ENCODE results near the gene FANCL.
"Not testable (repeated sequence)": the region's sequence is repeated elsewhere in the genome, so short reads cannot be mapped to it uniquely, and the experiment has no call there.

DNA sequence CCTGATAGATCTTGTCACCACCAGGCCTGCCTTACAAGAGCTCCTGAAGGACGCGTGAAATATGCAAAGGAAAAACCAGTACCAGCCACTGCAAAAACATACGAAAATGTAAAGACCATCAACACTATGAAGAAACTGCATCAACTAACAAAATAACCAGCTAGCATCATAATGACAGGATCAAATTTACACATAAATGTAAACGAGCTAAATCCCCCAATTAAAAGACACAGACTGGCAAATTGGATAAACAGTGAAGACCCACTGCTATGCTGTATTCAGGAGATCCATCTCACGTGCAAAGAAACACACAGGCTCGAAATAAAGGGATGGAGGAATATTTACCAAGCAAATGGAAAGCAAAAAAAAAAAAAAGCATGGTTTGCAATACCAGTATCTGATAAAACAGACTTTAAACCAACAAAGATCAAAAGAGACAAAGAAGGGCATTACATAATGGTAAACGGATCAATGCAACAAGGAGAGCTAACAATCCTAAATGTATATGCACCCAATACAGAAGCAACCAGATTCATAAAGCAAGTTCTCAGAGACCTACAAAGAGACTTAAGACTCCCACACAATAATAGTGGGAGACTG is 70.7 kb downstream of the FANCL start:
- TF ChIP-seq, protein P1, sequence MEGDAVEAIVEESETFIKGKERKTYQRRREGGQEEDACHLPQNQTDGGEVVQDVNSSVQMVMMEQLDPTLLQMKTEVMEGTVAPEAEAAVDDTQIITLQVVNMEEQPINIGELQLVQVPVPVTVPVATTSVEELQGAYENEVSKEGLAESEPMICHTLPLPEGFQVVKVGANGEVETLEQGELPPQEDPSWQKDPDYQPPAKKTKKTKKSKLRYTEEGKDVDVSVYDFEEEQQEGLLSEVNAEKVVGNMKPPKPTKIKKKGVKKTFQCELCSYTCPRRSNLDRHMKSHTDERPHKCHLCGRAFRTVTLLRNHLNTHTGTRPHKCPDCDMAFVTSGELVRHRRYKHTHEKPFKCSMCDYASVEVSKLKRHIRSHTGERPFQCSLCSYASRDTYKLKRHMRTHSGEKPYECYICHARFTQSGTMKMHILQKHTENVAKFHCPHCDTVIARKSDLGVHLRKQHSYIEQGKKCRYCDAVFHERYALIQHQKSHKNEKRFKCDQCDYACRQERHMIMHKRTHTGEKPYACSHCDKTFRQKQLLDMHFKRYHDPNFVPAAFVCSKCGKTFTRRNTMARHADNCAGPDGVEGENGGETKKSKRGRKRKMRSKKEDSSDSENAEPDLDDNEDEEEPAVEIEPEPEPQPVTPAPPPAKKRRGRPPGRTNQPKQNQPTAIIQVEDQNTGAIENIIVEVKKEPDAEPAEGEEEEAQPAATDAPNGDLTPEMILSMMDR (IDR thresholded peaks at IDR 0.05): not testable (repeated sequence)
- TF ChIP-seq POLR2A (IDR thresholded peaks at IDR 0.05): not testable (repeated sequence)
